ENCODE results near the gene SLC1A2.

SLC1A2 gene

DNA sequence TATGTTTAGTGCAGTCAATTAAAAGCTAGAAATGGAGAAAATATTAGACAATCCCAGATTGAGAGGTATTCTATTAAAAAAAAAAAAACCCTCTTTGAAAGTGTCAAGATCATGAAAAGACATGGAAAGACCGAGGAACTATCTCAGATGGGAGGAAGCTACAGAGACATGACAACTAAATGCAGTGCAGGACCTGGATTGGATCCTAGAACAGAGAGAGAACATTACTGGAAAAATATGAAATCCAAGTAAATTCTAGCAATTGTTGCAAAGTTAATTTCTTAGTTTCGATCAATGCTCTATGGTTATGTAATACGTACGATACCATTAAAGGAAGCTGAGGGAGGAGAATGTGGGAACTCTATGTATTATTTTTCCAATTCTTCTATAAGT is 43.2 kb downstream of the SLC1A2 start:
- DNase-seq (ENCODE audit: low read depth in 2 of 2): no peak

DNA sequence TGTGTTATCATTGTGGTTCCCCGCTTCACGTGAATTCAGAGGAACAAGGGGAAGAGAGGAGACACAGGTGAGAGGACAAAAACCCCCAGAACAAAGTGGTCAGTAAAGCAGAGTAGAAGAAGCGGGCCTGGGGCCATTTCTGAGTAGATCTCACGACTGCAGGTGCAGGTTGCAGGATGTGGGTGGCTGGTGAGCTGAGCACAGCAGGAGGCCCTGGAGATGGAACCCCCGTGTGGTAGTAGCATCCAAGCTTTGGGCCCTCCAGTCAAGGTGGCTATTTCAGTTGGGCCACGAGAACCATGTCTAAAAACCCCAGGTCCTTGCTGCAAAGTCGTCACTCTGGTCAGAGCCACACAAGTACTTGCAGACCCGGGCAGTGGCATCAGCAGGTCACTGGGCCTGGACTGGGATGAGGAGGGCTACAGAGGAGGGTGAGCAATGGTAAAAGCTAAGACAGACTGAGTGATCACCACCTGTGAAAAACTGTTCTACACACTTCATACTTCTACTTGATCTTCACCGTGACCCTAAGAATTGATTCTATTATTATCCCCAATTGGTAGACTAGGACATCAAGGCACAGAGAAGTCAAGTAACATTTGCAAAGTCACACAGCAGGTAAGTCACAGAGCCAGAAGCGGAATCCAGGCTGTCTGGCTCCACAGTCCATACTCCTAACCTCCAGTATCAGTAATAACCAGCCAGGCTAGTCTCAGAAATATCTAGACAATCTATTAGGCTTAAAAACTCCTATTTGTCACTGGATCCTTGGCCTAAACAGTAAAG is 43.8 kb downstream of the SLC1A2 start:
- DNase-seq (ENCODE audit: low read depth in 2 of 2): no peak

DNA sequence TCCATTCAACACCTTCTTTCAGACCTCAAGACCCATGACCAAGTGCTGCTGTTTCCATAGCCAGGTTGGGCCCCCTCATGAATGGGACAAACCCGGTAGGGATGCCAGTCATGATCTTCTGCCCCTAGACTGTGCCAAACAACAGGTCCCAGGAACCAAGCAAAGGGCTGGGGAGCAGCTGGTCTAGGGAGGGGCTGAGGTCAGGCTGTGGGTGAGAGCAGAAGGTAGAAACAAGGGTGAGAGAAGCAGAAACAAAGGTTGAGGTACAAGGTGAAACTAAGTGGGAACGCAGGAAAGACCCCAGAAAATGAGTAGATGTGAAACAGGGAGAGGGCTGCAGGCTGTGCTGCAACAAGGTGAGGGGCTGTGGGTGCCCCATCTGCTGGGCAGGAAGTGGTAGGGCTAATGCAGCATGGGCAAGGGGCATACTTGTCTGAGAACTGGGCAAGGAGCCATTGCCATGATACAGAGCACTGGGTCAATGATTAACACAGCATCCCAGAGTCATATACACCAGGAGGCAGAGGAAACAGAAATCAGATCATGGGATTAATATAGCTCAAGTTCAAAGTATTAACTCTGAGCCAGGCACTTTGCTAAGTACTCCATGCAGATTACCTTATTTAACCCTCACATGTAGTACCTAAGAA is 45.9 kb downstream of the SLC1A2 start:
- DNase-seq (ENCODE audit: low read depth in 2 of 2): no peak

DNA sequence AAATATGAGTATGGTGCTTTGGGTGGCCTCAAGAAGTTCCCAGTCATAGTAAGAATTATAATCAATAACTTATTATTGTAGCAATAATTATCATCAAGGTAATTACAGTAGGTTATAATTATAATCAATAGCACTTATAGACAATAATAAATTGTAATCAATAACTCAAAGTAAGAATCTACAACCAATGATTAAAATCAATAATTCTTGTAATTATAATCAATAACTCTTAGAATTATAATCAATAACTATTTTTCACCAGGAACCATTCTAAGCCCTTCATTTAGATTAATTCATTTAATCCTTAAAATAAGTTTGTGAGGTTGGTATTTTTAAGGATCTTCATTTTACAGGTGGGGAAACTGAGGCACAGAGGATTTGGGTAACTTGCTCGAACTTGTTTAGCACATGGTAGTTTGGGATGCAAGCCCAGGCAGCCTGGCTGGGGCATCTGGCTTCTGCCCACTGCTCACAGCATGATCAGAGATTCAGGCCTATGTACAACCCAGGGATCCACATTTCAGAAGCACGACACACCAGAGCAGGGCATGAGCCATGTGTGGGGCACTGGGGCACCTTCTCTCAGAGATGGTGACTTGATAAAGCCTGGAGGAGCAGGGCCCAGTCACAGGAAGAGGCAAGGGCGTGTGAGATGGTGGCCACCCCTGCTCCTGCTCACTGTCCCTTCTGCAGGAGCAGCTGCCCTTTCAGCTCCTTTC is 46.6 kb downstream of the SLC1A2 start:
- no peak for DNase-seq (ENCODE audit: low read depth in 2 of 2)

DNA sequence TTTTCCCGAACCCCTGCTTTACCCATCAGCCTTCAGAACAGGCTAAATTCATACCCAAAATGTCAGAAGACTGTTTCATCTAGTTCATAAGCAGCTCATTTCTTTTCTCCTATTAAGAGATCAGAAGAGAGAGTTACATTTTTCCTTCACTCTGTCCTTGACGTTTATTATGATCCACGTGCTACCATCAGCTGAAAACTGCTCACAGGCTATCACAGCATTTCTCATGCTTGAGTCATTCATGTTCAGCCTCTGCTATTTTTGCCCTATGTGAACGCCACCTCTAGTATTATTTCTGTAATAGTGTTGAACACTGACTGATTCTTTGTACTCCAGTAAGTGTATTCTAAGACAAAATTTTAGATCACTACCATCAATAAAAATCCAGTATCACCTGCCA is 51.9 kb downstream of the SLC1A2 start:
- no peak for DNase-seq (ENCODE audit: low read depth in 2 of 2)

DNA sequence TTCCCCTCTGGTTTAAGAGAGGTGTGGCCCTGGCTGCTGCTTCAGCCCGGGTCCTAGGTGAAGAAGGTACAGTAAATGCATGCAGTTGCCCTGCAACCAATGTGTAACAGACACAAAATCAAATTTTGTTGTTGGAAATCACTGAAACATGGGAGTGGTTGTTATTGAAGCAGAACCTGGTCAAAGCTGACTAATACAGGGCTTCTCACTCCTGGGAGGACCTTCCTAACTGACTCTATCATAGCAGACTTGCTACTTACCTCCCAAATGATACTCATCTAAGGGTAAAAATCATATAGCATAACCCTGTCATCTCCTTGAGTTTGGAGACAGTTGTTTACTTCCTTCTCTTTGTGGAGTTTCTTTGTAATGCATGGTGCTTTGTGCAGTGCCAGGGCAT is 52.6 kb downstream of the SLC1A2 start:
- DNase-seq (ENCODE audit: low read depth in 2 of 2): no peak

DNA sequence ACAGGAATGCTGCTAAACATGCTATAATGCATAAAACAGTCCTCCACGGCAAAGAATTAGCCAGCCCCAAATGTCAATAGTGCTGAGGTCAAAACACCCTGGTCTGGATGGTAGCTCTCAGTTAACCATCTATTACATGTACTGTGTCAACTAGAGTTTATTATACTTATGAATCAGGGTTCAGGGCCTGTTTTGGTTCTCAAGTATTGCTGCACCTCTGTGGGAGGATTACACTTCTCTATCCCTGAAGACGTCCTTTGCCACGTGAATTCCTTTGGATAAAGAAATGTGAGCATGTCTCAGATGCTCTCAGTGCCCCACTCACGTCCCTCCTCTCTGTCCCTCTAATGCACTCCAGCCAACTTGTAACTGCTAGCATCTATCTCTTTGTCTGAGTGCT is 53.4 kb downstream of the SLC1A2 start:
- DNase-seq (ENCODE audit: low read depth in 2 of 2): no peak

DNA sequence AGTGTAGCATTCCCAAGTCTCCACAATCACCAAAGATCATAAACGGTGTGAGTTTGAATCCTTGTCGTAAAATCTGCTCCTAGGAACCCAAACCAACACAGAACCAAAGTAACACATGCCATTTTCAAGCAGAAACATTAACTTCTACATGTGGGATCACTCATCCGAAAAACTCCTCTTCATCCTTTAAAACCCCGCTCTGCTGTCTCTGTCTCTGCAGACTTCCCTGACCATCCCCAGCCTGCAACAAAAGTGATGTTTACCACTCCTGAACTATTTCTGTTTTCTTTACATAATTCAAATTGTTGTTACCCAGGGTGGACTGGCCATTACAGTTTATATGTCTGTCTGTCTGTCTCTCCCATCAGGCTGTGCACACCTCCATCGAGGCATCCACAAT is 54.0 kb downstream of the SLC1A2 start:
- no peak for DNase-seq (ENCODE audit: low read depth in 2 of 2)

DNA sequence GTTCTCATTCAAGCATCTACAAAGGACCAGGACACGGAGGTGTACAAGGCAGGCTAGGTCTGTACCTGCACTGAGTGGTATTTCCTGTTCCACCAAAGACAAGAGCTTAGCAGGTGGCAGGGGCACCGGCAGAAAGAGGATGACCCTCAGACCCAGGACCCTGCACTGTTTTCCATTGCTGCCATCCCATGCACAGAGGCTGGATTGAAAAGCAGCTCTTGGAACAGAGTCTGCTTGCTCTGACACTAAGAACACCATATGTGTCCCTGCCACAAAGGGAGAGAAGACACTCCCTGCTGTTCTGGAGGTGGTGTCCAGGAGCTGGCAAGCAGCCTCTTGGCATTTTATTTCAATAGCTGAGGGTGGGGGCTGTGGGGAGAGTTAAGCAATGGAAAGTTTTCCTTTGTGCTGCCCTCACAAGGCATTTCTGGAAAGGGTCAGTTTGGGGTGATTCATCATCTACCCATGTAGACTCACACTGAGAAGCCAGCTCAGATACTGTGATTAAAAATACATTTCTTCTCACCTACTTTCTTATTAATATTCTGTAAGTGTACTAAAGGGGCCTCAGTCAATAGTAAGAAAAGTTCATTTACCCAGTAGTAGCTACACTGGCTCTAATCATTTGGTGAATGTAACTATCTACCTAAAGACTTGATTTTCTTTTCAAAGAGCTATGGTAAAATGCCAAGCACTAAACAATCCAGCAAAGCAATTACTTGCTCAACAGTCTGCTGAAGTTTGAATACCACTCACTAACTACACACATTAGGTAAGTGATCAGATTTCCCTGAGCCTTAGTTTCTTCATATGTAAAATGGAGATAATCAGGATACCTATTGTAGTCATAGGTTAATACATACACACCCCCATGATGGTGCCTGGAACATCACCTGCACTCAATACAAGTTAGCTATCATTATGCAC is 55.2 kb downstream of the SLC1A2 start:
- no peak for DNase-seq (ENCODE audit: low read depth in 2 of 2)

DNA sequence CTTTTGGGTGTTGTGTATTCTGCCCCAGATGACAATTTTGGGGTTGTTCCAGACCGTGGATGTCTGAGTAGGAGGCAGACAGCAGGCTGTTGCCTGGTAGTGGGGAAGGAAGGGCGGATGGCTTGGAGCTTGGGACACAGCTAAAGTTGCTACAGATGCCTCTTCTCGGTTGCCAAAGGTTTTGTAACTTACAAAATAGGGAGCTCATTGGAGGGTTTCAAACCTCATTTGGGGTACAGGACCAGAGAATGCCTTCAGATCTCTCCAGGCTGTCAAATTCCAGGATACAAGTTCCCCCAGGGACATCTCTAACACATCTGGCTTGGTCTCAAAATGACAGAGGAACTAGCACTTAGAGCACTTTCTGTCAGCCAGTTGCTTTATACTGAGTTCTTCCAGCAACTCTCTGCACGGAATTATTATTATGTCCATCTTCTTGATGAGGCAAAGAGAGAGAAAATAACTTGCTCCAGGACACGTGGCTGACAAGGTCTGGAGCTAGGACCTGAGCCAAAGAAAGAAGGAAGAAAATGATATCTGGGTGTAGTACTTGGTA is 56.0 kb downstream of the SLC1A2 start:
- DNase-seq (ENCODE audit: low read depth in 2 of 2): no peak

DNA sequence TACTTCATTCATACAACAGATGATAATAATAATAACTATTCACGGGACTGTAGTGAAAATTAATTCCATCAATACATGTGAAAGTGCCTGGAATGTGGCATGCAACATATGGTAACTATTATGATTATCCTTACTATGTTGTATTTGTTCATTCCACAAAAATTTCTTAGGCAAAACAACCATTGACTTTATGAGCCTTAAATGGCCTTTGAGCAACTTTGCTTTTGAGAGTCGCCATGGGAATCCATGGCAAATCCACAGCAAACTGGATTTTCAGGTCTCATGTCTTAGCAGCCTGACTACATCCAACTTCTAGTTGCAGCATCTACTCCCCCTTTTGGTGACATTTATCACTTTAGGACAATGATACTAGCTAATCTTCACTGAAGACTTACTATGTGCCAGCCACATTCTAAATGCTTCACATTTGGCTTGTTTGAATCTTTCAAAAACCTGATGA is 56.8 kb downstream of the SLC1A2 start:
- no peak for DNase-seq (ENCODE audit: low read depth in 2 of 2)

DNA sequence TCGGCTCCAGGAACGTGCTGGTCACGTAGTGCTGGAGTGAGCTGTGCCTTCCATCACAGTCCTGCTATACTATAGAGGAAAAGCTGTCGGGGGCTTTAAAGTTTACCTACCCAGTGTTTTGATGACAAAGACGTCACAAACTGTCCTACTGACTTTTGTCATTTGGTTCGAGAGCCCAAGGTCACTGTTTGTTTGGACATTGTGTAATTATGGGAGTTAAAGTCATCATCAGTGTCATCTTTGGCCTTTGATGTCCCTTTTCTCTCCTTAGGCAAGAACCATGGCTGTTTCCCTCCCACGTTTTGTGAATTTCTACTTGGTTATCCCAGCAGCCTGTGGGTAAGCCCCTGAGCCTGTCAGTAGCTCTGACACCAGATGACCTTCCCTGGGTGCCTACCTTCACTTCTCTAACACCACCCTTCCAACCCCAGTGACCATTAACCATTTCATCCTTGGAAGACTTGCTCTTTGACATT is 59.3 kb downstream of the SLC1A2 start:
- no peak for DNase-seq (ENCODE audit: low read depth in 2 of 2)

DNA sequence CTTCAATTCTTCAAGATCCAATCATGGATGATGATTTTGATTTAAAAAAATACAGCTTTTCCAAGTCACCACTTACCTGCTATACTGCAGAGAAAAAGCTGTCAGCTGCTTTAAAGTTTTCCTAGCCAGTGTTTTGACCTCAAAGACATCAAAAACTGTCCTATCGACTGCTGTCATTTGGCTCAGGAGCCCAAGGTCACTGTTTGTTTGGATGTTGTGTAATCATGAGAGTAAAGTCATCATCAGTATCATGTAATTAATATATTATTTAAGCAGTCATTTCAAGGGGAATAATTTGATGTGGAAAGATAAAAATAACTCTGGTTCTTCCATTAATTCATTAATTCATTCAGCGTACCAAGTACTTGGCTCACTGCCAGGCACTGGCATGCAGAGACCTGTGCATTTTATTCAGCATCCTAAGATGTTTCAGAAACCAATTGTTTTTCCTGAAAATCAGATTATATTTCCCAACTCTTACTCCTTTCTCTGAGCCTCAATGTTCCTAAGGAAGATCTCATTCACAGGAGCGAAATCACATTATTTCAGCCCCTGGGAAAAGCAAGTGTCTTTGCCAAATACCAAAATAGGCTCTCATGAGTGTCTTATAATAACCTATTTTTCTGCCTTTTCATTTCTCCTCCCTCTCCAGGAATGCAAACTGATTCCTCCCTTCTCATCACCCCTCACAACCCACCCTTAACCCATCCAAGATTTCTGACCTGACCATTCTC is 59.9 kb downstream of the SLC1A2 start:
- no peak for DNase-seq (ENCODE audit: low read depth in 2 of 2)

DNA sequence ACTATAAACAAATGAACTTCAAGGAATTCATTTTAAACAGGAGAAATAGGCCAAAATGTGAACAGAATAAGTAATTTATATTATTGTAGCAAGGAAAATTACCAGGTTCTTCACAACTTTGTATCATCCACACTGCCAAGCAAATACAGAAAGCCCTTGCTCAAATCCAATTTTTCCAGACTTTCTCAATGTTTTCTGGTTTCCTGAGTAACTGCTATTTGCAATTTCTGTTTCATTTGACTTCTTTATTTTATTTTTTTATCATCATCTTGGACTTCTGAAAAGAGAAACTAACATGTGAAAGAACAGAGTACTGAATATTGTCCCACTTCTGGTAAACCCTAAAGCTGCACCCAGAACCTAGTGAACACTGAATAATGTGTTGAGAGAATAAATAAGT is 61.0 kb downstream of the SLC1A2 start:
- no peak for DNase-seq (ENCODE audit: low read depth in 2 of 2)

DNA sequence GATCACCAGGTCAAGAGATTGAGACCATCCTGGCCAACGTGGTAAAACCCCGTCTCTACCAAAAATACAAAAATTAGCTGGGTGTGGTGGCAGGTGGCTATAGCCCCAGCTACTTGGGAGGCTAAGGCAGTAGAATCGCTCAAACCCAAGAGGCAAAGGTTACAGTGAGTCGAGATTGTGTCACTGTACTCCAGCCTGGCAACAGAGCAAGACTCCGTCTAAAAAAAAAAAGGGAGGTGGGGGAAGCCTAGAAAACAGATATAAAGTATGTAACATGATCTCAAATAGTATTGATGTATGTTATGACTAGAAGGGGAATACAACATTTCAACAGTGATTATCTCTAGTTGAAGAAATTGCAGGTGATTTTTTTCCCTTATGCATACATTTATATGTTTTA is 61.4 kb downstream of the SLC1A2 start:
- DNase-seq (ENCODE audit: low read depth in 2 of 2): no peak

DNA sequence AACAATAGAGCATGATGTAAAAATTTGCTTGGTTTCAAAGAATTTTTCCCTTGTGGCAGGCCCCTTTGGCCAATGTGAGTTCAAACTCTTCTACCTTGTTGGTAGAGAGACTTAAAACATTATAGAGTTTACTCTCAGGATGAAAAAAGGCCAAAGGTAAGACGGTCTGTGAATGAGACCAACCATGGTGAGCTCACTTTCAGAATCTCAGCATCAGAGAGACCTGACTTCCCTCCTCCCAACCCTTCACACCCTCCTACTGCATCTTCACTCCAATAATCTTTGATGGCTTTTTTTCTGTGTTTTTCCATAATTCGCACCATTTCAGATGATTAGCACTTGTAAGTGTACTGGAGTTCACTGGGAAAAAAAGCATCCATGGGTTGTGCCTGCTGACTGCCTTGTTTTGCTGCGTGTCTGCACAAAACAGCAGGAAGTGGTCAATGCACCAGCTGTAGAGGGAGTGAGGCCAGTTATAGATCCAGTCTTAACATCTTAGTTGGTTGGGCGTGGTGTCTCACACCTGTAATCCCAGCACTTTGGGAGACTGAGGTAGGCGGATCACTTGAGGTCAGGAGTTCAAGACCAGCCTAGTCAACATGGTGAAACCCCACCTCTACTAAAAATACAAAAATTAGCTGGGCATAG is 64.1 kb downstream of the SLC1A2 start:
- no peak for DNase-seq (ENCODE audit: low read depth in 2 of 2)

DNA sequence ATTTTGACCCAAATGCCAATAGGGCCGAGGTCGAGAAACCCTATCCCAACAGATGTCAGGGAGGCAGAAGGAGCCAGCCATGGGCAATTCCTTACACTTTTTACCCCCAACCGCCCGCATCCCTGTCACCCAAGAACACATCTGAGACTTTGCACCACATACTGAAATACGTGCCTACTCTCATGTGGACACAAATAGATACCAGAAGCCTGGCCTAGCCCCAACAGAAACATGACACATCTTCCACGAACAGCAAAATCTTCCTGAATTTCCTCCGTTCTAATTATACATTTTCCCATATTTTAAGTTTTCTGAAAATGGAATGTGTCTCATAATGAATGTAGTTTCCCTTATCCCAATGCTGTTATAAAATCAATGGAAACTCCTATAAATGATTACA is 64.7 kb downstream of the SLC1A2 start:
- no peak for DNase-seq (ENCODE audit: low read depth in 2 of 2)

DNA sequence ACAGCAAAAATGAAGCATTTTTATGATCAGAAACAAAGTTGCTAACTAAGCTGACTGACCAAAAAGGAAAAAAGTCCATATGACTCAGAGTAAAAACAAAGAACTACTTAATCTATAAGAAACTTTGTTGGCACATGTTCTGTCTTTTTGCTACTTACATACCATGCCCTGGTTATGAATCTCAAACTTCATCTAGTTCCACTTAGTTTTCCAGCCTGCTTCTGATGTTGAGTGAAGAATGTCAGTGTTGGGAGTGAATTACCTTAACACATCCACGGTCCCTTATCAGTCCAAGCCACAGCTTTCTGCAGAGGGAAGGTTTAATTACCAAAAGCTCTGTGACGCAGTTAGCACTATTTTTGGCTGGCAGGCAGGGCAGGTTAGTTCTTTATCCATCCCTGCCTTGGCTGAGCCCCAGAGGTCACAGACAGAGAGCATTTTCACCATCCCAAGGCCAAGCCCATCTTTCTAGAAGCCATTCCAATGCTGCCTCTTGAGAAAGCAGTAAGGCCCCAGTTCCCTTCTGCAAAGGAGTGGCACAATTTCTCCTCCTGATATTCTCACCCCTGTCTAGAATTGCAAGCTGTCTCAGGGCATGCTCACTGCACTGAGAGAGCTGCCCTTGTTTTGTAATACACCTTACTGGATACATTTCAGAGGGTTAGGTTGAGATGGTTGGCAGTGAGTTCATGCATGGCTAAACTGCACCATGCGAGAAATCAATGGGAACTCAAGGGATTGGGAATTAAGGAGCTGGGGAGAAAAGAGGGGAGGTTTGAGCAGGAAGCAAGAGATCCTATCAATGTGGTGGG is 67.1 kb downstream of the SLC1A2 start:
- DNase-seq (ENCODE audit: low read depth in 2 of 2): no peak

DNA sequence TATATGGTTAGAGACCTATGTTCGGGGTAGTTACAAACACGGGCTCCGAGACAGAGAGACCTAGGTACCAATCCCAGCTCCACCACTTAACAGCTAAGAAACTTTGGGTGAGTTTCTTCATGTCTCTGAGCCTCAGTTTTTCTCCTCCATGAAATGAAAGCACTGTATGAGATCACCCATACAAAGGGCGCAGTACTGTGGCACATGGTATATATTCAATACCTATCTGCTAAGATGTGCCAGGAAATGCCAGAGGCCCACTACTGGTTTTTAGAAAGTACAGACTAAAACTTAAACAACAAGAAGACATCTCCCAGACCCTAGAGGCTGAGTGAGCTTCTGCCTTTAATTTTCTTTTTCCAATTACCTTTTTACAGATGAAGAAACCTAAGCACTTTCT is 69.5 kb downstream of the SLC1A2 start:
- DNase-seq (ENCODE audit: low read depth in 2 of 2): no peak

All from stimulated activated CD8-positive, alpha-beta memory T cell treated with anti-CD3 and anti-CD28 coated beads, Interleukin-7, amount 100 ng/mL, for 1 hour (primary cell).